Panc1 (cell line): ENCODE results near the gene ZBTB7A. TPM values are rescaled to one million over a fixed set of nuclear protein-coding genes. Genes with fewer than 3 reads are reported as not detected.

ENCODE experiments used
- ATAC-seq: fragments of 200-7000 bp; cut with Tn5 transposase; 2 replicates; pipeline ENCODE4 v1.9.1; 2020; ENCODE audit warnings: mild to moderate bottlenecking, moderate library complexity
- BruUV-seq: library from RNA; stranded (reverse); fragments of 400-500 nt; replicated peaks from 2 replicates; lab custom pipeline; 2021; lab: Mats Ljungman, UMichigan
- CTCF ChIA-PET: fragments of 300-600 bp; sonication (Branson Sonifier 250); formaldehyde crosslinking; loops from one replicate; lab custom pipeline; 2022; ENCODE audit warnings: antibody characterized with exemption; lab: Charles Lee
- POLR2A ChIA-PET: fragments of 300-600 bp; sonication (Branson Sonifier 250); formaldehyde crosslinking; loops from one replicate; lab custom pipeline; 2022; ENCODE audit warnings: antibody characterized with exemption; lab: Charles Lee
- DNase-seq: peaks from one replicate; pipeline ENCODE4 v3.0.0-alpha.2; 2010; ENCODE audit warnings: low read depth, low spot score
- H3K27ac ChIP-seq: 2 replicates; pipeline ENCODE4 v1.5.1; 2011; ENCODE audit warnings: mild to moderate bottlenecking, low read length, inconsistent platforms
- H3K27me3 ChIP-seq: fragments of 200-500 bp; sonication (Bioruptor generic); 2 replicates; pipeline ENCODE4 v1.6.0; 2014; ENCODE audit warnings: low read length, inconsistent platforms; ENCODE audit not compliant: control insufficient read depth, insufficient read depth
- H3K36me3 ChIP-seq: fragments of 200-500 bp; sonication (Bioruptor generic); 2 replicates; pipeline ENCODE4 v1.5.1; 2014; ENCODE audit warnings: inconsistent platforms, mild to moderate bottlenecking, low read length, moderate library complexity; ENCODE audit not compliant: control insufficient read depth, insufficient read depth
- H3K4me1 ChIP-seq: 2 replicates; pipeline ENCODE4 v1.5.1; 2011; ENCODE audit warnings: inconsistent platforms, mild to moderate bottlenecking, low read length, moderate library complexity; ENCODE audit not compliant: control insufficient read depth, insufficient read depth
- H3K4me3 ChIP-seq, 2 experiments: 2 replicates each; pipeline ENCODE4 v1.5.1; 2011 to 2012; ENCODE audit warnings: low read depth in 2 of 2, low read length in 2 of 2, mild to moderate bottlenecking in 2 of 2, inconsistent platforms in 1 of 2, moderate library complexity in 1 of 2
- H3K9me3 ChIP-seq: fragments of 200-500 bp; sonication (Bioruptor generic); 2 replicates; pipeline ENCODE4 v1.5.1; 2014; ENCODE audit warnings: low read depth, mild to moderate bottlenecking, inconsistent platforms, low read length, moderate library complexity; ENCODE audit not compliant: control insufficient read depth, insufficient read depth
- CTCF ChIP-seq: fragments of 450-650 bp; IDR thresholded peaks from 2 replicates; pipeline ENCODE4 v1.5.1; 2017; ENCODE audit warnings: mild to moderate bottlenecking
- POLR2AphosphoS5 ChIP-seq: IDR thresholded peaks from 2 replicates; pipeline ENCODE4 v1.6.1; 2012; ENCODE audit warnings: mild to moderate bottlenecking, low read depth, low read length, moderate library complexity
- REST ChIP-seq, 2 experiments: IDR thresholded peaks; 2 replicates each; pipeline ENCODE4 v1.6.1; 2011 to 2012; ENCODE audit warnings: low read depth in 2 of 2, control low read depth in 1 of 2, low read length in 1 of 2, mild to moderate bottlenecking in 1 of 2, moderate library complexity in 1 of 2; ENCODE audit not compliant: insufficient read depth in 1 of 2
- SIN3A ChIP-seq: IDR thresholded peaks from 2 replicates; pipeline ENCODE4 v1.6.1; 2012; ENCODE audit warnings: low read depth, mild to moderate bottlenecking, low read length, moderate library complexity, borderline replicate concordance; ENCODE audit not compliant: insufficient read depth
- TCF7L2 ChIP-seq: IDR thresholded peaks from 2 replicates; pipeline ENCODE4 v1.6.1; 2011; ENCODE audit warnings: mild to moderate bottlenecking, low read depth, low read length, inconsistent platforms
- in situ Hi-C: cut with HindIII; loops from 2 replicates; pipeline ENCODE4 v1.10.0; 2016; ENCODE audit warnings: low sequenced_read_pairs, low pct_unique_long_range_greater_than_20kb
- intact Hi-C: fragments of 100-400 bp; cut with micrococcal nuclease; formaldehyde crosslinking; loops from one replicate; pipeline ENCODE4 v1.10.0; 2022; ENCODE audit not compliant: unreplicated experiment
- total RNA-seq: library from RNA; stranded (reverse); gene quantifications from one replicate; pipeline ENCODE4 v1.2.1, GENCODE V29; 2021; ENCODE audit not compliant: unreplicated experiment

Gene ZBTB7A
- total RNA-seq, 1 experiment from 2014 or later: 48.0 TPM

- H3K4me3 ChIP-seq: no peak overlapping the region
- no peaks in the 10 kb centered on the region for H3K27me3 ChIP-seq
- ChIA-PET POLR2A (no interaction called here), CTCF (interaction anchor here (1.0 kb wide), 1 partner anchor 90 kb away, joined by 3 read pairs; no protein-coding TSS in a partner anchor)
- ATAC-seq: no peak
- no peaks in the 10 kb centered on the region for H3K4me1 ChIP-seq
- H3K27ac ChIP-seq: no peak overlapping the region
- intact Hi-C loops (no loop called here), in situ Hi-C loops (no loop called here)
- H3K36me3 ChIP-seq: no peaks in the 10 kb centered on the region
- TF ChIP-seq SIN3A: no peak
- no peak for TF ChIP-seq POLR2AphosphoS5
- TF ChIP-seq CTCF: no peak
- no peak for TF ChIP-seq TCF7L2
- DNase-seq: no peak
- TSS peak; percentile 58 for BruUV-seq
- no peaks in the 10 kb centered on the region for H3K9me3 ChIP-seq
Measured at GRCh38 chr19:4099041-4099764, 32.5 kb upstream of the ZBTB7A start.

- Histone ChIP-seq H3K36me3 (no peaks in the 10 kb centered on the region), H3K9me3 (no peaks in the 10 kb centered on the region), H3K4me1 (no peaks in the 10 kb centered on the region), H3K4me3 (no peak overlapping the region), H3K27ac (no peak overlapping the region), H3K27me3 (no peaks in the 10 kb centered on the region)
- intact Hi-C loops (no loop called here), in situ Hi-C loops (no loop called here)
- POLR2A ChIA-PET: no interaction called here
- CTCF ChIA-PET: interaction anchor here (1.0 kb wide), 1 partner anchor 91 kb away, joined by 3 read pairs; no protein-coding TSS in a partner anchor
- ATAC-seq: no peak
- TF ChIP-seq POLR2AphosphoS5 (no peak), SIN3A (no peak), REST (IDR thresholded peaks at IDR 0.05; ENCODE audit: insufficient read depth in 1 of 2, low read depth in 2 of 2, low read length in 1 of 2) (no peak), CTCF (no peak), TCF7L2 (no peak)
- no peak for DNase-seq
- BruUV-seq: no TSS peak
Measured at GRCh38 chr19:4098493-4098892, 31.8 kb upstream of the ZBTB7A start.
